Right cardiac atrium (tissue), 5 donors: Measurements from ENCODE around the gene KLF2. TPM values are rescaled to one million over a fixed set of nuclear protein-coding genes. Genes with fewer than 3 reads are reported as not detected.

Experiments
- ATAC-seq, 2 donors: fragments of 200-7000 bp; cut with Tn5 transposase; one replicate each; pipeline versions ENCODE4 v1.8.0 to v1.9.1; 2020; ENCODE audit warnings: moderate library complexity in 2 of 2, mild to moderate bottlenecking in 1 of 2
- DNase-seq, 3 donors: peaks; one replicate each; pipeline ENCODE4 v3.0.0-alpha.2; 2020
- H3K27ac ChIP-seq: one replicate; pipeline ENCODE4 v1.5.1; 2013; ENCODE audit warnings: mild to moderate bottlenecking, low read length, control low read depth, moderate library complexity
- H3K27me3 ChIP-seq: one replicate; pipeline ENCODE4 v1.6.1; 2013; ENCODE audit not compliant: control insufficient read depth, insufficient read depth
- H3K4me1 ChIP-seq: one replicate; pipeline ENCODE4 v1.6.1; 2013; ENCODE audit warnings: low read length; ENCODE audit not compliant: control insufficient read depth, insufficient read depth
- H3K4me3 ChIP-seq: one replicate; pipeline ENCODE4 v1.5.1; 2013; ENCODE audit warnings: low read length, control low read depth
- H3K9me3 ChIP-seq: one replicate; pipeline ENCODE4 v1.6.1; 2013; ENCODE audit warnings: low read length; ENCODE audit not compliant: control insufficient read depth
- WGBS: extraction: QIAGEN DNeasy Blood & Tissue Kit; methylation state at CpG from one replicate; pipeline ENCODE4 v1.1.7; 2013; 5-methylcytosine and 5-hydroxymethylcytosine counted together
- intact Hi-C, 4 donors: fragments of 100-400 bp; cut with DNase I; formaldehyde crosslinking; loops; one replicate each; pipeline versions ENCODE4 v1.11.0 to v1.14.0; 2022 to 2023
- polyA plus RNA-seq: library from polyadenylated mRNA; stranded (reverse); fragments of 200-250 nt; gene quantifications from one replicate; pipeline ENCODE4 v1.2.3, GENCODE V29; 2013
- total RNA-seq, 4 donors: library from RNA; stranded (reverse); fragmentation: NEBNext Ultra II Directional; extraction: Animal tissue kit (Norgen Biotek cat#: 25700); gene quantifications; one replicate each; pipeline ENCODE4 v1.2.1, GENCODE V29; 2021
- donor health status: healthy with polysubstance abuse.
- donor health status: DM: no; HTN: yes; CAD: no.
- donor health status: DM: no; HTN: no; CAD: no.
- donor health status: DM: no; HTN: yes; CAD: no; lungs with severe emphysema.
- donor health status: DM: yes; HTN: yes; CAD: no.

KLF2 gene
- total and polyA plus RNA-seq, 5 donors, result 30.9 to 73.5 (median 65.5) TPM

DNA sequence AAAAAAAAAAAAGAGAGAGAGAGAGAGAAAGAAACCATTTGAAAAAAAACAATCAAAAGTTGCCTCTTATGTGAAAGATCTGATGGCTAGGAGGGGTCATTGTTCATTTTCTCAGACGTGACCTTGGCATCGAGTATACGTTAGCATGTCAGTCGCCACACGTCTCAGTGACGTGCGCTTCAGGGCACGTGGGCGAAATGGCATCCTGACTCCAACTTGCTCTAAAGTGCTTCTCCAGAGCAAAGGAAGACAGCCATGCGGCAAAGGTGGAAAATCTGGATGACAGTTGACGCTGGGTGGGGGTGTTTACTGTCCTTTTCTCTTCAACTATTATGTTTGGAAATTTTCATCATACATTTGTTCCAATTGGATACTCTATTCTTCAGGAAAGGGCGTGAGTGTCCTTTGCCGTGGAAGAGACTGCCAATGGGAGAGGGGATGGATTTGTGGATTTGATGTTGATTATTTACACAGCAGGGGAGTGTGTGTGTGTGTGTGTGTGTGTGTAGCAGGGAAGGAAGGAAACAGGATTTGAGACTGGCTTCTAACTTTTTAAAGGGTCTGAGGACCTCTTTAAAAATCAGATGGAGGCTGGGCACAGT, 25.0 kb downstream of the KLF2 start:
- intact Hi-C loops, result no loop called here
- ATAC-seq, result peak; percentile 22 to 61
- Histone ChIP-seq H3K4me1 (peaks cover 3% of the 10 kb centered on the region), H3K4me3 (no peak overlapping the region), H3K27ac (peak overlapping the region; percentile 29), H3K9me3 (no peaks in the 10 kb centered on the region), H3K27me3 (no peaks in the 10 kb centered on the region)
- WGBS, result 69% methylated on average over 13 of the region's 13 CpGs
- DNase-seq, result peak in 2 of 3 donors; percentile 38 to 53

DNA sequence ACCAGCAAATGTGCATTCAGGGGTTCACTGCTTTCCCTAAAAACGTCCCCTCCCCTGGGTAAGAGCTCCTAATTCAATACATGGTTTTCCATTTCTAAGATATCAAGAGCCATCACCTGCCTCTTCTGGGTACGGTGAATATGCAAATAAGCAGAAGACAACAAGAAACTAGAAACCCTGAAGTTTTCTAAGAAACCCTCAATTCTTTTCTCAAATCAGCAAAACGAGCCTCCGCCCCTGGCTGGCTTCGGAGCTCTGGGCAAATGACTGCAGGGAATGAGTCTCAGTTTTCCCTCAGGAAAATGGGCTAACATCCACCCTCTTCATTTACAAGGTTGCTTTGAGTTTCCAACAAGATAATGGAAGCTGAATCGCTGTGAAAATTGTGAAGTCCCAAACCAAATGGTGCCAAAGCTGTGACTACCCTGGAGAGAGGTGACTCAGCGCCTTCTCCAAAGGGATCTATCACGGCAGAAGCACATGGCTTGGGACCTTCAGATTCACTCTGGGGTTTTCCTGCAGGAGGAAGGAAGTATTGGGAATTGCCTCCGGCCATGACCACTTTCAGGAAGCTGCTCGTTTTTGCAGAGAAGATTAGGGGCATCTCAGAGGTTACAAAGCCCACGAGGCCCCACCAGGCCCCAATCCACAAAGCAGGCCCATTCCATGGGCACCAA, 26.6 kb downstream of the KLF2 start:
- Histone ChIP-seq H3K4me1 (peaks cover 8% of the 10 kb centered on the region), H3K27me3 (no peaks in the 10 kb centered on the region), H3K4me3 (no peak overlapping the region), H3K27ac (no peak overlapping the region), H3K9me3 (no peaks in the 10 kb centered on the region)
- intact Hi-C loops, result no loop called here
- WGBS, result 66% methylated on average over 11 of the region's 11 CpGs
- ATAC-seq (peak in 1 of 2 donors; percentile 11), DNase-seq (peak in 1 of 3 donors; percentile 9)

DNA sequence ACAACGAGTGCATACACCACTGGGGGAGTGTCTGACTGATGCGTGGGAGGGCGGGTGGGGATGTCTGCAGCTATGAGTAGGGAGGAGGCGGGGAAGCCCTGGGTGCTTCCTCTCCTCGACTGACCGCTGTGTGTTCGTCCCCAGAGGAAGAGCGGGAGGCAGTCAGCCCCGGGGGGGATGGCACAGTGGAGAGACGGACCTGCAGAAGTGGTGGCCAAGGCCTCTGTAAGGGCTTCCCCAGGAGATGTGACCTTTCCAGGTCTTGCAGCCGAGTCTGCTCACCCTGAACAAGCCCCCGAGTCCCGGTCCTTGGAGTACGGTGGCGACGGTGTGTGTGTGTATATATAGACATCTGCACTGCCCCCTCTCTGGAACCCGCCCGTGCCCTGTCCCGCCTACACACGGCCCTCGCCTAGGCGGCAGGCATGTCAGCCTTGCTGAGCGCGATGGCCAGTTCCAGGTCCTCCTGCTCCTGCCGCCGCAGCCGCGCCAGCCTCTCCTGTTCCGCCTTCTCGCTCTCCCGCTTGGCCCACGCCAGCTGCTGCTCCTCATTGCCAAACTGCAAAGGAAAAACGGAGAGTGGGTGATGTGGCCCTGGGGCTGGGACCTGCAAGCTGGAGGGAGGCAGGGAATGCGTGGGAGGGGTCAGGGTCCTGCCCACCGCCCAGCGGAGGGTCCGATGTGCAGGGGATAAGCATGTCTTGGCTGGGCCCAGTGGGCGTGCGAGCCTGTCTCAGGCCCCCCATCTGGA, 30.8 kb downstream of the KLF2 start:
- H3K4me3 ChIP-seq, result no peak overlapping the region
- H3K4me1 ChIP-seq, result peaks cover 6% of the 10 kb centered on the region
- 33% methylated on average over 39 of the region's 39 CpGs for WGBS

DNA sequence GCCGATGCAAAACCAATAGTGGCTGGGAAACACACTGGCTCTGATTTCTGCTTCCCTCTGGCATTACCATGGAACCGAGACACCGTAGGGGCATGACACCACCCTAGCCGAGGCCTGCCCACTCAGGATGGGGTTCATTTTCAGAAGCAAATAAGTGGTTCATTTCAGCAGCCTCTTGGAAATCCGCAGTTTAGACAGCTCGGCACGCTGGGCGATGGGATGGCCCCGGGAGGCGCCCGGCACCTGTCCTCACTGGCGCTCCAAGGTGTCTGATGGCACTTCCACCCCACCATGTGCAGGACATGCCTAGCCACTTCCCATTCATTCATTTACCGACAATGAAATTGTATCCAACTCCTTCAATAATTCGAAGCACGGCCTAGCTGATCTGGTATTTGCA, 33.8 kb downstream of the KLF2 start:
- H3K9me3 ChIP-seq, result no peaks in the 10 kb centered on the region
- intact Hi-C loops, result no loop called here
- 96% methylated on average over 15 of the region's 15 CpGs for WGBS
- no peak overlapping the region for H3K27ac ChIP-seq
- H3K4me3 ChIP-seq, result no peak overlapping the region
- ATAC-seq (no peak), DNase-seq (peak in 1 of 3 donors; percentile 39)
- peaks cover 6% of the 10 kb centered on the region for H3K4me1 ChIP-seq
- H3K27me3 ChIP-seq, result no peaks in the 10 kb centered on the region

More for the DNA sequence above, 30.8 kb downstream of the KLF2 start:
- intact Hi-C loops, result no loop called here
- H3K27ac ChIP-seq, result no peak overlapping the region
- peak; percentile 44 to 71 for ATAC-seq
- H3K27me3 ChIP-seq, result no peaks in the 10 kb centered on the region
- DNase-seq, result peak; percentile 48 to 80 (median 78)
- no peaks in the 10 kb centered on the region for H3K9me3 ChIP-seq

- 65% methylated on average over 10 of the region's 10 CpGs for WGBS
- Histone ChIP-seq H3K27me3 (no peaks in the 10 kb centered on the region), H3K4me1 (peaks cover 6% of the 10 kb centered on the region), H3K9me3 (no peaks in the 10 kb centered on the region), H3K4me3 (no peak overlapping the region), H3K27ac (no peak overlapping the region)
- intact Hi-C loops, result no loop called here
- ATAC-seq, result no peak
- DNase-seq, result peak in 2 of 3 donors; percentile 33 to 35
Observed at GRCh38 chr19:16359074-16359473, 34.4 kb downstream of the KLF2 start.

DNA sequence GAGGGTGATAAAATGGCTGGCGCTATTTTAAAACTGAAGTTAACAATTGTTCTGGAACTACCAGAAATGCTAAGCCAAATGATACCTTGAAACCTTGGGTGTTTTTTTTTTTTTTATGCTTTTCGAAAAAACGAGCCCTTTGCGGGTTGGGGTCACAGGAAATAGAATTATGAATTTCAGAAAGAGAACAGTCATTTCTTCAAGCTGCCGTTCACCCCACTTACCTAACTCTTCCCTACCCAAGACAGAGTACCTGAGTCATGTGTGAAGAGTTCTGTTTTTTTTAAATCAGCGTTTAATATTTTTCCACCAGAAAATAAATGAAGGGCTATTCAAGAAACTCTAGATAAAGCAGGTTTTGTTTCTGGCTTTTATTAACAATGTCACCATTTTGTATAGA, 35.3 kb downstream of the KLF2 start:
- 94% methylated on average over 6 of the region's 6 CpGs for WGBS
- H3K9me3 ChIP-seq, result no peaks in the 10 kb centered on the region
- no peak overlapping the region for H3K27ac ChIP-seq
- H3K27me3 ChIP-seq, result no peaks in the 10 kb centered on the region
- no peak overlapping the region for H3K4me3 ChIP-seq
- ATAC-seq (no peak), DNase-seq (no peak)
- peaks cover 6% of the 10 kb centered on the region for H3K4me1 ChIP-seq
- intact Hi-C loops, result no loop called here

GRCh38 chr19:16360738-16361137, 36.1 kb downstream of the KLF2 start:
- intact Hi-C loops, result no loop called here
- Histone ChIP-seq H3K4me3 (no peak overlapping the region), H3K9me3 (no peaks in the 10 kb centered on the region), H3K4me1 (peaks cover 3% of the 10 kb centered on the region), H3K27me3 (no peaks in the 10 kb centered on the region), H3K27ac (no peak overlapping the region)
- DNase-seq (no peak), ATAC-seq (no peak)
- WGBS, result 76% methylated on average over 10 of the region's 10 CpGs

- WGBS, result 70% methylated on average over 13 of the region's 13 CpGs
- peak in 2 of 3 donors; percentile 48 to 49 for DNase-seq
Observed at GRCh38 chr19:16361254-16361653, 36.6 kb downstream of the KLF2 start.

DNA sequence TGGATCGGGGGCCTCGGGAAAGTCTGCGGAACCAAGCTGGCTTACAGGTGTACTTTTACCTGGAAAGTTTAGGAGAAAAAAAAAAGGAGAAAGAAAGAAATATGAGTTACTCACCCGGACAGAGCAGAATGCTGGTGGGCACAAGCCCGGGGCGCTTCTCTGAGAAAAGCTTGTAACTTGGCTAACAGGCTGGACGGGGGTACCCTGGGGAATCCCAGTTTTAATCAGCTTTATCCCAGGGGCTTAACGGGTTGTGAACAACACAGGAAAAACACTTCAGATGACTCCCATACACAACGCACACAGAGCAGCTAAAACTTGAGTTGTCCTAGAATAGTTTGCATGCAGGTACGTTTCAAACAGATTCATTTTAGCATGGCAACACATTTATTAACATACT, 37.3 kb downstream of the KLF2 start:
- Histone ChIP-seq H3K4me1 (no peaks in the 10 kb centered on the region), H3K4me3 (no peak overlapping the region), H3K27ac (no peak overlapping the region), H3K9me3 (no peaks in the 10 kb centered on the region), H3K27me3 (no peaks in the 10 kb centered on the region)
- DNase-seq, result peak in 1 of 3 donors; percentile 18
- no peak for ATAC-seq
- intact Hi-C loops, result no loop called here
- 93% methylated on average over 10 of the region's 10 CpGs for WGBS

More at GRCh38 chr19:16361254-16361653, 36.6 kb downstream of the KLF2 start:
- H3K9me3 ChIP-seq, result no peaks in the 10 kb centered on the region
- H3K27me3 ChIP-seq, result no peaks in the 10 kb centered on the region
- no peak overlapping the region for H3K4me3 ChIP-seq
- H3K4me1 ChIP-seq, result no peaks in the 10 kb centered on the region
- intact Hi-C loops, result no loop called here
- H3K27ac ChIP-seq, result no peak overlapping the region
- no peak for ATAC-seq

DNA sequence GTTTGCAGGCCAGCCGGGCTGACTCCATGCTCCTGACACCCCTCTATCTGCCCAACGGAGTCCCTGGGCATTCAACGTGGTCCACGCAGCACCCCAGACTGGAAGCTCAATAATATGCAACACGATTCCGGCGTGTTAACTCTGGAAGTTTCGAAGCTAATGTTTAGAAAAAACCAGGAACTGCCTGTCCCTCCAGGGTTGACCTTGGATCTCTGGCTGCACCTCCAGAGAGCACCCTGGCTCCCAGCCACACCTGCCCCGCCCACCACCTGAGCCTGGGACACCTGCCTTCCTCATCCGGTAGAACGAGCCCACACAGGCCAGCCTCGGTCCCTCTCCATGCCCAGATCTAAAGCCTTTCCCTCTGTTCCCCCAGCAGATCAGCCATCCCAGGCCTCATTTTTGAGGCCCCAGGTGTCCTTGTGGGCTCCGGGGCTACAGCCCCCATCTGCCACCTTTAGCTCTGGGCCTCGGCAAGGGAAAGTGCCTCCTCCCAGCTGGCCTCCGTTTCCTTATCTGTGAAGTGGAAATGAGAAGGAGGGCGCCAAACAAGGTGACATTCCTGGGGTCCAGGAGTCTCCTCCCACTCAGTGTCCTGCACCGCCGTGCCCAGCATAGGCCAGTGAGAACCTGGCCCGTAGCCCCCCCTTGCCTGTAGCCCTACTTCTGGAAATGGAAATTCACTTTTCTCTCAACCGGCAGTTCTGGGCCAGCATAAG, 38.7 kb downstream of the KLF2 start:
- WGBS, result 87% methylated on average over 20 of the region's 20 CpGs
- peak in 2 of 3 donors; percentile 27 to 53 for DNase-seq
- H3K27me3 ChIP-seq, result no peaks in the 10 kb centered on the region
- H3K27ac ChIP-seq, result no peak overlapping the region
- H3K4me3 ChIP-seq, result no peak overlapping the region
- H3K9me3 ChIP-seq, result no peaks in the 10 kb centered on the region
- no peaks in the 10 kb centered on the region for H3K4me1 ChIP-seq
- no peak for ATAC-seq
- intact Hi-C loops, result no loop called here
